Measurements from ENCODE around the gene ZNG1C.
"Not testable (repeated sequence)": the region's sequence is repeated elsewhere in the genome, so short reads cannot be mapped to it uniquely, and the experiment has no call there.

- not testable (repeated sequence) for TF ChIP-seq POLR2A (IDR thresholded peaks at IDR 0.05; ENCODE audit: low read length); GATA1 (IDR thresholded peaks at IDR 0.05; ENCODE audit: low read depth, low read length)
These were observed 101.5 kb downstream of the ZNG1C start for GRCh38 chr9:68343242-68343641.
